ENCODE measurements around the gene MDK.

The MDK gene, protein sequence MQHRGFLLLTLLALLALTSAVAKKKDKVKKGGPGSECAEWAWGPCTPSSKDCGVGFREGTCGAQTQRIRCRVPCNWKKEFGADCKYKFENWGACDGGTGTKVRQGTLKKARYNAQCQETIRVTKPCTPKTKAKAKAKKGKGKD

DNA sequence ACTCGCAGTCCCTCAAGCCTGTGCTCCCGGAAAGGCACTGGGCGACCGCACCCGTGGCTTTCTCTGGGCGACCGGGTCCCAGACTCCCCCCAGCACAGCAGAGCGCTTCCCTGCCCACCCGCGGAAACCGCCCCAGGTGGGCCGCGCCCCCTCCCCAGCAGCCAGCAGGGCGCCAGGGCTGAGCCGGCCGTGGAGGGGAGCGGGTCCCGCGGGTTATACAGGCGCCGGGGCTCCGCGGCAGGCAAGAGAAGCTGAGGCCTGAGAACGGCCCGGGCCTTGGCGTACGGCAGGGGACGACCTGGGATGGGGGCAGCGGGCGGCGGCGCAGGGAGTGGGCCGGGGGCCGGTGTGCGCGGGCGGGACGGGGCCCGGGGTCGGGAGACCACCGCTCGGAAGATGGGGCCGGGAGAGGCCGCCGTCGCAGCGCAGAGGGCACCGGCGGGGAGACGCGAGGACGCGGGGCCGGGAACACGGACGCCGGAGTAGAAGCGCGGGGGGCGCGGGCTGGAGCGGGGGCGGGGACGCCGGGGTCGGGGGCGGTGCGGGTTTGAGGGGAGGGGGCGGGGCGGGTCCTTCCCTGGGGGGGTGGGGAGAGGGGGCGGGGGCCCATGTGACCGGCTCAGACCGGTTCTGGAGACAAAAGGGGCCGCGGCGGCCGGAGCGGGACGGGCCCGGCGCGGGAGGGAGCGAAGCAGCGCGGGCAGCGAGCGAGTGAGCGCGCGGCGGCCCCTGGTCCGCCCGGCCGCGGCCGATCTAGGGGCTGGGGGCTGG lies at the start of gene MDK:
MDK (plus strand) TSS at position 622 of the 771 bp plus-strand sequence. CDS start 389 bp downstream, outside the sequence.
- H3K4me1 Mint-ChIP-seq = peaks cover 41% of the 10 kb centered on the region
- ATAC-seq (peak; percentile 42), DNase-seq (peak in 1 of 2 donors; percentile 54)
- peaks cover 0 to 5% of the 10 kb centered on the region in 2 donors for H3K9me3 Mint-ChIP-seq
- peaks cover 32% of the 10 kb centered on the region for H3K27me3 Mint-ChIP-seq
- H3K27ac Mint-ChIP-seq = peak within 1 kb of the TSS; percentile 37 to 87
- H3K4me3 Mint-ChIP-seq = peak within 1 kb of the TSS; percentile 81 to 88

DNA sequence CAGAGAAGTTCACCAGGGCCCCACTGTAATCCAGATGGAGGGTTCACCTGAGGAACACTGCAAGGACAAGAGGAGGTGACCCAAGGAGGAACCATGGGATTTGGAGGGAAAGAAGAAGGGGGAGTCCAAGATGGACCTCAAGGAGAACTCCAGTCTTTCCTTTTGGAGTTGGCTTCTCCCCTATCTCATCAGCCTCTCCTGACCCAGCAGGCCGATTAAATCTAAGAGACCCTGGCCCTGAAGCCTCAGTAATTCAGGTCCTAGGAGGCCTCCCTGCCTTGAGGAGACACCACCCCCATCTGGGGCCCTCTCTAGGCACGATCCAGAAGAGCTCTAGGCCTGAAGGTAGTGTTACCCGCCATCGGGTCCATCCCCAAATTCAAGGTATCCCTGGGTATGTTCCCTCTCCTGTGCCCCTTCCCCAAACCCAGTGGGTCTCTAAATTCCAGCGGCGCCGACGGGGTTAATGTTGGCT lies 49.3 kb upstream of the MDK start:
- no peak for ATAC-seq
- Mint-ChIP-seq H3K27ac (no peak overlapping the region), H3K9me3 (no peaks in the 10 kb centered on the region), H3K4me3 (peak overlapping the region; percentile 57 to 87), H3K4me1 (peaks cover 56% of the 10 kb centered on the region), H3K27me3 (no peaks in the 10 kb centered on the region)
- no peak for DNase-seq

DNA sequence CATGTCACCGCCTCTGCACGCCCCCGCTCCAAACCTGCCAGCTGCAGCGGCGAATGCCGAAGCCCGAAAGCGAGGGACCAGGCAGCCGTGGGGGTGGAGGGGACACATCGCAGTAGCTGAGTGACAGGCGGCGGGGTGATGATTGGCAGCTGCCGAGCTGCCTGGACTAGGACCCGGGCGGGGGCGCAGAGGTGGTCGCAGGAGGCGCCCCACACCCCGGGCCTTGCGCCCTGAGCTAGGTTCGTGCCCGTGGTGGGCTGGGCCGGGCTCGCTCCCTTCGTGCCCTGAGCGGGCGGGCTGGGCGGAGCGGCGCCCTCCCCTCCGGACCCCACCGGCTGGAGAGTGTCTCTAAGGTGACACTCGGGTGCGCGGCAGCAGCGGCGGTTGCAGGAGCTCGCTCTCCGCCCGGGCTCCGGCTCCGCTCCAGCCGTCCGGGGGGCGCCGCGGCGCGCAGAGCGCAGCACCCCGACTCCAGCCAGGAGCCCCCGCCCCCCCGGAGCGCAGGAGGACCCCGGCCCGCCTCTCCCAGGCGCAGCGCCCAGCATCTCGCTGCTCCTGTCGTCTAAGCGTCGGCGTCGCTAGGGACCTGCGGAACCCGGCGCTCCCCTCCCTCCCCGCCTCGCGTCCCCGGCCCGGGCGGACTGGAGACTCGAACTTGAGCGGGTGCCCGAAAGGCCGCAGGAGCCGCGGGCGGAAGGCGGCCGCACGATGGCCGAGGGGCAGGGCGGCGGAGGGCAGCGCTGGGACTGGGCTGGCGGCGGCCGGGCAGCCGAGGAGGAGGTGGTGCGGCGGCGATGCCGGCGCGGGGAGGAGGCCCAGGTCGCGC lies 48.7 kb upstream of the MDK start:
- Mint-ChIP-seq H3K27me3 (no peaks in the 10 kb centered on the region), H3K9me3 (no peaks in the 10 kb centered on the region), H3K27ac (no peak overlapping the region), H3K4me3 (peak overlapping the region; percentile 70 to 87), H3K4me1 (peaks cover 61% of the 10 kb centered on the region)
- peak; percentile 44 to 56 for DNase-seq
- peak; percentile 60 for ATAC-seq

DNA sequence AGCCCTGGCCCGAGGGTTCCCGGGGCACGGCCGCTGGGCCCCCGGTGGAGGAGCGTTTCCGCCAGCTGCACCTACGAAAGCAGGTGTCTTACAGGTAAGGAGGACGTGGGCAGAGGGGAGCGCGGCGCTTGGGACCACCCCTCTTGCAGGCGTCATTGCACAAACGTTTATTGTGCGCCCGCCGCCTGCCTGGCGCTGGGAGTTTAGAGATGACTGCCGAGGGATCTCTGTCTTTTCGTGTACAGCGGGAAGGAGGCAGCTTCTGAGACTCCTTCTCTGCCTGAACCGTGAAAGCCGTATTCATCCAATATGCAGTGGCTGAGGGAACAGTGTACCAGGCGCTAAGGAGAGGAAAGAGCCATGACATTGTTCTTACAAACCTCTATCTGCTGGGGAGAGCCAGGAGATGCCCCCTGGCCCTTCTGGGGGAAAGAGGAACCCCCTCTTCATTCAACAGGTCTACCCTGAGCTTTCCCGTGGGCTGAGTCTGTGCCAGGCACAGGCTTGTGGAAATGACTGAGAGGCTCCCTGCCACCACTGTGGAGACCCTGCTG lies 48.0 kb upstream of the MDK start:
- H3K4me3 Mint-ChIP-seq = peak overlapping the region; percentile 70 to 87
- H3K27me3 Mint-ChIP-seq = no peaks in the 10 kb centered on the region
- peaks cover 66% of the 10 kb centered on the region for H3K4me1 Mint-ChIP-seq
- peak overlapping the region in 1 of 2 donors; percentile 34 for H3K27ac Mint-ChIP-seq
- no peaks in the 10 kb centered on the region for H3K9me3 Mint-ChIP-seq
- ATAC-seq (peak; percentile 11), DNase-seq (no peak)

DNA sequence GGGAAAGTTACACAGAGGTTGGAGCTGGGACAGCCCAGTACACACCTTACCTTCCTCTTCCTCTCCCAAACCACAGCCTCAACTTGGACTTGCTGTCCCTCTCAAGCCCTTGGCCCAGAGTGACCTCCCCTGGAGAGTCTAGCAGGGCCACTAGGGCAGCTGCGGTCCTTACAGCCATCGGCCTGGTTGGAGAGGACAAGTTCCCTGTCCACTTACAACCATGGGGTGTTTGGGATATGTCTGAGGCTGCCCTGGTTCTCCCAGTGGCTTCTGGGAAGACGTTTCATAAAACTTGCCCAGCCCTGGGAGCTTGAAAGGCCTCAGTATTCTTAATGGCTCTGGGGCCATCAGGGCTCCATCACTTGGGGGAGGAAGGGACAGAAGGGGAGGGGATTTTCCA lies 47.3 kb upstream of the MDK start:
- DNase-seq = no peak
- Mint-ChIP-seq H3K4me3 (peak overlapping the region in 1 of 2 donors; percentile 87), H3K27me3 (no peaks in the 10 kb centered on the region), H3K27ac (no peak overlapping the region), H3K4me1 (peaks cover 74% of the 10 kb centered on the region), H3K9me3 (no peaks in the 10 kb centered on the region)
- no peak for ATAC-seq

DNA sequence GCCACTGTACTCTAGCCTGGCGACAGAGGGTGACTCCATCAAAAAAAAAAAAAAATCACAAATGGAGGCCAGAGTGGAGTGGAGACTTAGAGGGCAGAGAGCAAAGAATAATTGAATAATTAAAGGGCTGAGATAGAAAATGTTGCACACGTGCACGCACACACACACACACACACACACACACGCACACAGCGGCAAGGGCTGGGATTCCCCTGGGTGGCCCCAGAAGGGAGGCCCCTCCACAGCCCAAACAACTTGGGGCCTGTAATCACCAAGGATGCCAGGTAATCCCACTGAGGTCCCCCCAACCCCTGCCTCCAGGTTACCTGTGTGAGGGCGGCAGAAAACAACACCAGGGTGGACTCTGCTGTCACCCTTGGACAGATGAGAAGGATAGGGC lies 46.2 kb upstream of the MDK start:
- Mint-ChIP-seq H3K4me1 (peaks cover 70% of the 10 kb centered on the region), H3K27ac (peak overlapping the region in 1 of 2 donors; percentile 55), H3K4me3 (no peak overlapping the region), H3K9me3 (no peaks in the 10 kb centered on the region), H3K27me3 (no peaks in the 10 kb centered on the region)
- ATAC-seq (no peak), DNase-seq (no peak)

DNA sequence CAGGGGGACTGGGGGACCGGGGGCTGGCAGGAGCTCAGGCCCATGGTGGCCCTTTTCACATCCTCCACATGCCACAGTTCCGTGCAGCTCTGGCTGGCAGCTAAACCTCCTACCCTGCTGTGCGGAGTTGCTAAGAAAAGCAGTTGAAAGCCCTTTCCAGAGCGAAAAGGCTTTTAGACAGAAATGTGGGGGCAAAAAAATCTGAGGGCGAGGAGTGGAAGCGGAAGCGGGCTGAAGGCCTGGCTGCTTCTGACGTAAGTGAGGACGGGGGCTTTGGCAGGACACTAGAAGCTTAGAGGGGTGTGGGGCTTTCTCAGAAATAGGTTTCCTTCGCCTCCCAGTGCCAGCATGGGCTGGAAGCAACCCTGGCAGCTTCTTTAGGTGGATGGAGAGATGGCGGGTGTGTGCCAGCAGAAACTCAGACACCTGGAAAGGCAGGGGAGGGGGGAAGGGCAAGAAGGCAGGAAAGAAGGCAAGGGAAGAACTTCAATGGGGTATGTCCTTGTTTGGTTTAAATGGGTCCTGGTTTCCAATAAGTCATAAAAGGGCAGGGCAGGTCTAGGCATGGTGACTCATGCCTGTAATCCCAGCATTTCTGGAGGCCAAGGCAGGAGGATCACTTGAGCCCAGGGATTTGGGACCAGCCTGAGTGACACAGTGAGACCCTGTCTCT lies 45.4 kb upstream of the MDK start:
- H3K27ac Mint-ChIP-seq = no peak overlapping the region
- no peaks in the 10 kb centered on the region for H3K27me3 Mint-ChIP-seq
- no peaks in the 10 kb centered on the region for H3K9me3 Mint-ChIP-seq
- H3K4me3 Mint-ChIP-seq = no peak overlapping the region
- H3K4me1 Mint-ChIP-seq = peaks cover 64% of the 10 kb centered on the region
- no peak for ATAC-seq
- DNase-seq = no peak

DNA sequence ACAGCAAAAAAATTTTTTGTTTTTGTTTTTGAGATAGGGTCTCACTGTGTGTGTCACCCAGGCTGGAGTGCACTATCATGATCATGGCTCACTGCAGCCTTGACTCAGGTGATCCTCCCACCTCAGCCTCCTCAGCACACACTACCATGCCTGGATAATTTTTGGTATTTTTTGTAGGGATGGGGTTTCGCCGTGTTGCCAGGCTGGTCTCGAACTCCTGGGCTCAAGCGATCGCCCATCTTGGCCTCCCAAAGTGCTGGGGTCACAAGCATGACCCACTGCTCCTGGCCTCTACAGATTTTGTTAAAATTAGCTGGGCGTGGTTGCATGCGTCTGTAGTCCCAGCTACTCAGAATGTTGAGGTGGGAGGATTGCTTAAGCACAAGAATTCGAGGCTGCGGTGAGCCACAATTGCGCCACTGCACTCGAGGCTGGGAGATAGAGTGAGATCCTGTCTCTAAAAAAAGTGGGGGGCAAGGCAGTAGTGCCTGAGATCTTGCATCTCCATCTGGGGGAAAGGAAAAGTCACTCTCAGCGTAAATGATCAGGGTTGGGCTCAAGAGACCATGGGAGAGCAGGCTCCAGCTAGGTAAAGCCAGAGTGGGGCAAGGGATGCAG lies 44.8 kb upstream of the MDK start:
- Mint-ChIP-seq H3K27me3 (no peaks in the 10 kb centered on the region), H3K4me1 (peaks cover 64% of the 10 kb centered on the region), H3K9me3 (no peaks in the 10 kb centered on the region), H3K4me3 (no peak overlapping the region), H3K27ac (no peak overlapping the region)
- no peak for DNase-seq
- no peak for ATAC-seq

DNA sequence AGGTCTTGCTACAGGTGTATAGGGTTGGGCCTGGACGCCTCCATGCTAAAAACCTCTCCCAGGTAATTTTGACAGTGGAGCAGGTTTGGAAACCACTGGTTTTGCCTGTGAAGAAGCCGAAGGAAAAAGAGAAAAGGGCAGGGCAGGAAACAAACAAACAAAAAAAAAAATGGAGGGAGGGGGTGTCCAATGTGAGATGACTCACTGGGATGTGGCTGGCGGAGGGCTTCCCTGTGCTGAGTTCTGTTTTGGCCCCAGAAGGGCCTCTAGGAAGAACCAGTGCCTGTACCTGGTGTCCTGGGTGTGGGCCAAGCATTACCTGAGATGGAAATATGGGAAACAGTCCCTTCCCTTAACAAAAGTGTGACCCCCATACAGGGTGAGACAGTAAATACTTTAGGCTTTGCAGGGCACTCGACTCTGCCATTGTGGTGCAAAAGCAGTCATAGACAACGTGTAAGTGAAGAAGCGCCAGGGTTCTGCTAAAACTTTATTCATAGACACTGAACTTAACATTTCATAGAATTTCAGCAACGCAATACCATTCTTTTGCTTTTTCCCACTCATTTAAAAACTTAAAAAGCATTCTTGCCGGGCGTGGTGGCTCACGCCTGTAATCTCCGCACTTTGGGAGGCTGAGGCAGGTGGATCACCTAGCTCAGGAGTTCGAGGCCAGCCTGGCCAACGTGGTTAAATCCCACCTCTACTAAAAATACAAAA lies 43.7 kb upstream of the MDK start:
- ATAC-seq = no peak
- H3K4me1 Mint-ChIP-seq = peaks cover 66% of the 10 kb centered on the region
- H3K27ac Mint-ChIP-seq = no peak overlapping the region
- no peaks in the 10 kb centered on the region for H3K27me3 Mint-ChIP-seq
- no peaks in the 10 kb centered on the region for H3K9me3 Mint-ChIP-seq
- H3K4me3 Mint-ChIP-seq = no peak overlapping the region
- DNase-seq = no peak

DNA sequence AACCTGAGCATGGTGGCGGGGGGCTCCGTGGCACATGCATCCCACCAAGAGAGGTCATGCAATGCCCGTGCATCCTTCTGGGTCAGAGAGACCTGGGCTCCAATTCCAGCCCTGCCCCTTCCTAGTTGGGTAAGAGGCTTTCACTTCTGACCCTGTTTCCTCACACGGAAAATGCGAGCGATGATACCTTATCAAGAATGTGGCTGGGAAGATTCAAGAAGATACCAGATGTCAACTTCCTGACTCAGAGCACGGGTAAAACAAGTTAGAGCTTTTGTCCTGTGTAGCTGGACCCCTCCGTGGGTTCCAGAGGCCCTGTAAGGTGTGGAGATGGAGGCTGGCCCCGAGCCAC lies 42.9 kb upstream of the MDK start:
- ATAC-seq = no peak
- Mint-ChIP-seq H3K4me1 (peaks cover 67% of the 10 kb centered on the region), H3K4me3 (no peak overlapping the region), H3K27me3 (no peaks in the 10 kb centered on the region), H3K27ac (no peak overlapping the region), H3K9me3 (no peaks in the 10 kb centered on the region)
- no peak for DNase-seq

DNA sequence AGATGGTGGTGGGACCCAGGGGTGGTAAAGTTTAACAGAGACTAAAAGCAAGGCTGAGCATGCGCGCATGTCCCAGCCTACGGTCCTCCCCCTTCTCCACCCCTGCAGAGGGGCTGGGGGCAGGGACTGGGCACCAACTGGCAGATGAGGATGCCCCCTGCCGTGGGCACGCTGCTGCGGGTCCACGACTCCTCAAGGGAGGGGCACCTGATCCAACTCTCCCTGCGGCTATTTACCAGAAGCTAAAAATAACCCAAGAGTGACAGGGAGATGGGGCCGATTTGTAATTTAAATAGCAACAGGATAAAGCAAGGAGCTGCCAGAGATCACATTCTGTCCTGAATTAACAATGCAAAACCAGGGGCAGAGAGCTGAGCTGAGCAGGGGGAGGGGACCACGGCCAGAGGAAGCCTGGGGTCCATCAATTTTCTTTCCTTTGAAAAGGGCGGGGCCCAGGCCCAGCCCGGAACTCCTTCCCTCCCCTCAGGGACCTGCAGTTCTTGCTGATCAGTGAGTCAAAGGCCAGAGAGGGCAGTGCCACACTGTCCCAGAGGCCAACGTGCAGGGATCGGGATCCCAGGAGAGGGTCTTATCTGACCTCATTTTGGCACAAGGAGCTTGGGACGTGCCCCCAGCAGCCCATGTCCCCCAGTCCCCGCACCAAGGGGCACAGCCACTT lies 42.3 kb upstream of the MDK start:
- Mint-ChIP-seq H3K4me1 (peaks cover 67% of the 10 kb centered on the region), H3K27me3 (no peaks in the 10 kb centered on the region), H3K27ac (peak overlapping the region in 1 of 2 donors; percentile 70), H3K9me3 (no peaks in the 10 kb centered on the region), H3K4me3 (no peak overlapping the region)
- no peak for ATAC-seq
- no peak for DNase-seq

DNA sequence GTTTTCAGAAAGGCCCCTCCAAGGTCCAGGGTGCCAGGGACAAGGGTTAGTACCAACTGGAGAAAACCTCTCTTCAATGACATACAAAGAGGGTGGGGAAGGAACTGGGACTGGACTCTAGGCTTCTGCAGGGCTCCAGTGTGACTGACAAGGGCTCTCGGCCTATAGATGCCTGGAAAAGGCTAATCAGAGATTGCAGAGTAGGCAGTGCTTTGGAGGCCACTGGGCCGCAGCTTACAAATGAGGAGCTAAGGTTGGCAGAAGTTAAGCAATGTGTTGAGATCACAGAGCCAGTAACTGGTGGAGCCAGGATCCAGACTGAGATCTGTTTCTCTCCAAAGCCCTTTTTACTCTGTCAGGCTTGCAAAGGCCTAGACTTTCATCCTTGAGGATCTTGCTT lies 41.7 kb upstream of the MDK start:
- DNase-seq = no peak
- H3K9me3 Mint-ChIP-seq = no peaks in the 10 kb centered on the region
- no peak overlapping the region for H3K4me3 Mint-ChIP-seq
- H3K27ac Mint-ChIP-seq = no peak overlapping the region
- peaks cover 68% of the 10 kb centered on the region for H3K4me1 Mint-ChIP-seq
- H3K27me3 Mint-ChIP-seq = no peaks in the 10 kb centered on the region
- no peak for ATAC-seq

DNA sequence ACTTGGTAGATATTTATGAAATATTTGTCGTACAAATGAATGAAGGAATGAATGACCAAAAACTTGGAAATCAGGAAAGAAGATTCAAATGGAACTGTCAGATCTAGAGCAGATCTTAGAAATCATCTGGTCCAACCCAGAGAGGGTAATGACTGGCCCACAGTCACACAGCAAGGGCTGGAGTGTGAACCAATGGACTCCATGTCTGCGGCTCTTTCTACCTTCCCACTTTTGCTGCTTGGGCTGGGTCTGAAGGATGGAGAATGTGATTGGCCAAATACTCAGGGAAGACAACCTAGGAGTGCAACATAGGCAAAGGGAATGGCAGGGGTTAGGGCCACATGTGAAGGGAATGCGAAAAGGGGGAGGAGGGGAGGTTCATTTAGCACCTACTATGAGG lies 40.0 kb upstream of the MDK start:
- no peak overlapping the region for H3K27ac Mint-ChIP-seq
- H3K9me3 Mint-ChIP-seq = no peaks in the 10 kb centered on the region
- no peaks in the 10 kb centered on the region for H3K27me3 Mint-ChIP-seq
- DNase-seq (no peak), ATAC-seq (no peak)
- no peak overlapping the region for H3K4me3 Mint-ChIP-seq
- H3K4me1 Mint-ChIP-seq = peaks cover 70% of the 10 kb centered on the region

DNA sequence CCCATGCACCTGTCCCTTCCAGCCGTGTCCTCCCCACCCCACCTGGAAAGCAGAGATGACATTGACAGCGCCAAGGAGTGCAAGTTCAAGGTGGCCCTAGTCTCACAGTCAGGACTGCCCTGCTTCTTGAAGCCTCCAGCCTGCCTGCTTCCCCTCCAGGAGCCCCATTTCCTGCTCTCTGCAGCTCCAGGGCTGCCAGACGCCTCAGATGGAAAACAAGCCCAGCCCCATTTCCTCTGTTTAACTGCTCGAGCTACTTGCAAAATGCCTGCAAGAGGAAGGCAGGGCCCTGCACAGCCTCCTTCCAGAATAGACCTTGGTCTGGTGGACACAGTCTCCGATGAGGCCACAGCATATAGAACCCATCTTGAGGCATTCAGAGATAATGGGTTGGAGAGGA lies 39.2 kb upstream of the MDK start:
- ATAC-seq (no peak), DNase-seq (no peak)
- Mint-ChIP-seq H3K27ac (no peak overlapping the region), H3K4me3 (no peak overlapping the region), H3K9me3 (no peaks in the 10 kb centered on the region), H3K4me1 (peaks cover 77% of the 10 kb centered on the region), H3K27me3 (no peaks in the 10 kb centered on the region)

Measured in stimulated activated naive CD8-positive, alpha-beta T cell treated with anti-CD3 and anti-CD28 coated beads, Interleukin-15, amount 100 ng/mL, for 72 hours (primary cell).